HCT116 (cell line): ENCODE results near the gene SLC7A11. TPM values are rescaled to one million over a fixed set of nuclear protein-coding genes. Genes with fewer than 3 reads are reported as not detected.
A peak's percentile ranks its signal among the peaks of the same experiment; 100 is the strongest.

Source experiments
- ATAC-seq: fragments of 200-7000 bp; cut with Tn5 transposase; 2 replicates; pipeline ENCODE4 v1.9.1; 2020; ENCODE audit warnings: mild to moderate bottlenecking, moderate library complexity
- BruUV-seq: library from RNA; stranded (reverse); fragments of 400-500 nt; replicated peaks from 2 replicates; lab custom pipeline; 2021; lab: Mats Ljungman, UMichigan
- CTCF ChIA-PET: fragments of 300-600 bp; sonication (Branson Sonifier 250); formaldehyde crosslinking; loops from one replicate; lab custom pipeline; 2021; ENCODE audit warnings: antibody characterized with exemption; lab: Charles Lee
- POLR2A ChIA-PET: fragments of 300-600, 350-600 bp; sonication (Branson Sonifier 250); formaldehyde crosslinking; loops from one replicate; lab custom pipeline; 2021; ENCODE audit warnings: antibody characterized with exemption; lab: Charles Lee
- RAD21 ChIA-PET, 2 experiments: fragments of 300-600 bp; sonication (Branson Sonifier 250); formaldehyde crosslinking; loops; one replicate each; lab custom pipeline; 2023; ENCODE audit warnings: low total read pairs in 2 of 2; ENCODE audit not compliant: uncharacterized antibody in 2 of 2, unreplicated experiment in 2 of 2, low non-redundant PET in 1 of 2; lab: Charles Lee
- DNase-seq: peaks from one replicate; pipeline ENCODE4 v3.0.0-alpha.2; 2010; ENCODE audit warnings: low read depth, low spot score
- H2AFZ ChIP-seq: fragments of 200-600 bp; shearing (Covaris generic), sonication (generic); 2 replicates; pipeline ENCODE4 v1.6.1; 2017; ENCODE audit warnings: low read depth, mixed run types, mixed read lengths, antibody characterized with exemption, low read length; ENCODE audit not compliant: poor library complexity, severe bottlenecking
- H3K27ac ChIP-seq: 2 replicates; pipeline ENCODE4 v1.5.1; 2012; ENCODE audit warnings: low read depth, low read length
- H3K27me3 ChIP-seq: fragments of 200-600 bp; sonication (generic); 2 replicates; pipeline ENCODE4 v1.6.1; 2016; ENCODE audit warnings: mixed run types, low read length, mixed read lengths; ENCODE audit not compliant: insufficient read depth
- H3K36me3 ChIP-seq, 2 experiments: fragments of 200-500 bp in 1 of 2; fragments of 200-600 bp in 1 of 2; sonication (Bioruptor generic) in 1 of 2; sonication (generic) in 1 of 2; 2 replicates each; pipeline versions ENCODE4 v1.5.1 to v1.6.1; 2014 to 2016; ENCODE audit warnings: low read length in 2 of 2, inconsistent platforms in 1 of 2, mixed read lengths in 1 of 2, mixed run types in 1 of 2; ENCODE audit not compliant: insufficient read depth in 2 of 2, control insufficient read depth in 1 of 2
- H3K4me1 ChIP-seq, 2 experiments: fragments of 200-600 bp in 1 of 2; sonication (generic) in 1 of 2; 2 replicates each; pipeline versions ENCODE4 v1.5.1 to v1.6.1; 2012 to 2017; ENCODE audit warnings: low read length in 2 of 2, inconsistent platforms in 1 of 2, mild to moderate bottlenecking in 1 of 2, mixed read lengths in 1 of 2, mixed run types in 1 of 2, moderate library complexity in 1 of 2; ENCODE audit not compliant: insufficient read depth in 2 of 2, control insufficient read depth in 1 of 2
- H3K4me2 ChIP-seq: fragments of 200-600 bp; sonication (generic); 2 replicates; pipeline ENCODE4 v1.6.1; 2017; ENCODE audit warnings: mixed run types, low read length, mixed read lengths
- H3K4me3 ChIP-seq, 2 experiments: fragments of 200-600 bp in 1 of 2; sonication (generic) in 1 of 2; replicated peaks in 1 of 2; 2 replicates each; pipeline ENCODE4 v1.5.1; 2011 to 2016; ENCODE audit warnings: low read length in 2 of 2, control low read depth in 1 of 2, low read depth in 1 of 2, mild to moderate bottlenecking in 1 of 2, mixed read lengths in 1 of 2, mixed run types in 1 of 2
- H3K79me2 ChIP-seq: fragments of 200-600 bp; sonication (generic); 2 replicates; pipeline ENCODE4 v1.6.1; 2017; ENCODE audit warnings: mild to moderate bottlenecking, mixed run types, low read length, moderate library complexity, mixed read lengths; ENCODE audit not compliant: insufficient read depth
- H3K9ac ChIP-seq: fragments of 200-600 bp; sonication (generic); 2 replicates; pipeline ENCODE4 v1.6.1; 2016; ENCODE audit warnings: low read length, mixed read lengths
- H3K9me2 ChIP-seq: fragments of 200-600 bp; sonication (generic), shearing (Covaris generic); 2 replicates; pipeline ENCODE4 v1.6.1; 2017; ENCODE audit warnings: mixed run types, mild to moderate bottlenecking, moderate library complexity; ENCODE audit not compliant: insufficient read depth
- H3K9me3 ChIP-seq, 2 experiments: fragments of 200-500 bp in 1 of 2; fragments of 200-600 bp in 1 of 2; sonication (Bioruptor generic) in 1 of 2; sonication (generic) in 1 of 2; 2 replicates each; pipeline ENCODE4 v1.6.1; 2014 to 2017; ENCODE audit warnings: low read length in 2 of 2, mixed read lengths in 2 of 2, inconsistent platforms in 1 of 2, low read depth in 1 of 2, mild to moderate bottlenecking in 1 of 2, mixed run types in 1 of 2, moderate library complexity in 1 of 2; ENCODE audit not compliant: control insufficient read depth in 1 of 2, insufficient read depth in 1 of 2
- H4K20me1 ChIP-seq: fragments of 200-600 bp; sonication (generic), shearing (Covaris generic); 2 replicates; pipeline ENCODE4 v1.6.1; 2017; ENCODE audit warnings: mixed run types, mild to moderate bottlenecking, moderate library complexity; ENCODE audit not compliant: insufficient read depth
- CBX3 ChIP-seq: IDR thresholded peaks from 2 replicates; pipeline ENCODE4 v1.6.1; 2012; ENCODE audit warnings: low read depth
- EGR1 ChIP-seq: IDR thresholded peaks from 2 replicates; pipeline ENCODE4 v1.6.1; 2012; ENCODE audit warnings: low read depth
- EZH2 ChIP-seq: fragments of 200-600 bp; sonication (generic); IDR thresholded peaks from 2 replicates; pipeline ENCODE4 v1.6.1; 2017; ENCODE audit warnings: antibody characterized with exemption, mixed run types
- EZH2phosphoT487 ChIP-seq: fragments of 200-600 bp; IDR thresholded peaks from 2 replicates; pipeline ENCODE4 v1.6.1; 2018; ENCODE audit warnings: antibody characterized with exemption, borderline replicate concordance
- FOSL1 ChIP-seq: IDR thresholded peaks from 2 replicates; pipeline ENCODE4 v1.6.1; 2012; ENCODE audit warnings: low read depth
- JUND ChIP-seq: IDR thresholded peaks from 2 replicates; pipeline ENCODE4 v1.6.1; 2012
- POLR2A ChIP-seq: IDR thresholded peaks from 2 replicates; pipeline ENCODE4 v1.7.0; 2011; ENCODE audit warnings: borderline replicate concordance; ENCODE audit not compliant: insufficient read depth, insufficient read length; ENCODE audit errors: extremely low read depth
- POLR2AphosphoS5 ChIP-seq: IDR thresholded peaks from 2 replicates; pipeline ENCODE4 v1.6.1; 2011; ENCODE audit warnings: mild to moderate bottlenecking, low read depth, low read length, moderate library complexity
- RAD21 ChIP-seq: IDR thresholded peaks from 2 replicates; pipeline ENCODE4 v1.6.1; 2012; ENCODE audit warnings: low read depth, mild to moderate bottlenecking
- SIN3A ChIP-seq: IDR thresholded peaks from 2 replicates; pipeline ENCODE4 v1.6.1; 2012; ENCODE audit warnings: low read depth
- SP1 ChIP-seq: IDR thresholded peaks from 2 replicates; pipeline ENCODE4 v1.6.1; 2012; ENCODE audit warnings: low read depth
- SRF ChIP-seq: IDR thresholded peaks from 2 replicates; pipeline ENCODE4 v1.6.1; 2012; ENCODE audit warnings: low read depth
- TCF7L2 ChIP-seq: IDR thresholded peaks from 2 replicates; pipeline ENCODE4 v1.7.0; 2011; ENCODE audit warnings: borderline replicate concordance, inconsistent platforms; ENCODE audit not compliant: insufficient read depth, insufficient read length; ENCODE audit errors: extremely low read depth
- YY1 ChIP-seq: IDR thresholded peaks from 2 replicates; pipeline ENCODE4 v1.6.1; 2011; ENCODE audit warnings: low read length, low read depth, moderate library complexity, mild to moderate bottlenecking; ENCODE audit not compliant: insufficient replicate concordance; ENCODE audit errors: extremely low read depth
- ZFX ChIP-seq: fragments of 450-650 bp; IDR thresholded peaks from 2 replicates; pipeline ENCODE4 v1.6.1; 2017
- ZNF274 ChIP-seq: fragments of 200-500 bp; sonication (Bioruptor generic); IDR thresholded peaks from 2 replicates; pipeline ENCODE4 v1.6.1; 2014; ENCODE audit warnings: mild to moderate bottlenecking, low read depth, low read length, inconsistent platforms
- intact Hi-C: fragments of 100-400 bp; cut with micrococcal nuclease; formaldehyde crosslinking; loops from 2 replicates; pipeline ENCODE4 v1.10.0; 2022
- total RNA-seq: library from RNA; stranded (reverse); gene quantifications from one replicate; pipeline ENCODE4 v1.2.1, GENCODE V29; 2021; ENCODE audit not compliant: unreplicated experiment
- TF ChIP-seq, protein P1 (sequence below), 3 experiments: fragments of 200-600 bp in 1 of 3; sonication (generic) in 1 of 3; IDR thresholded peaks in 2 of 3; conservative IDR thresholded peaks in 1 of 3; 2 replicates each; pipeline ENCODE4 v1.5.1; 2012 to 2017; ENCODE audit warnings: low read depth in 2 of 3, low read length in 2 of 3, antibody characterized with exemption in 1 of 3, borderline replicate concordance in 1 of 3, control low read depth in 1 of 3, mild to moderate bottlenecking in 1 of 3, mixed read lengths in 1 of 3, mixed run types in 1 of 3, moderate library complexity in 1 of 3; ENCODE audit not compliant: insufficient read depth in 1 of 3
- TF ChIP-seq, protein P2 (sequence below): IDR thresholded peaks from 2 replicates; pipeline ENCODE4 v1.6.1; 2011; ENCODE audit warnings: mild to moderate bottlenecking, low read length, moderate library complexity; ENCODE audit not compliant: insufficient replicate concordance; ENCODE audit errors: extremely low read depth
- TF ChIP-seq, protein P3 (sequence below): IDR thresholded peaks from 2 replicates; pipeline ENCODE4 v1.6.1; 2012

SLC7A11 gene
- total RNA-seq, 1 experiment from 2014 or later: 45.8 TPM

DNA sequence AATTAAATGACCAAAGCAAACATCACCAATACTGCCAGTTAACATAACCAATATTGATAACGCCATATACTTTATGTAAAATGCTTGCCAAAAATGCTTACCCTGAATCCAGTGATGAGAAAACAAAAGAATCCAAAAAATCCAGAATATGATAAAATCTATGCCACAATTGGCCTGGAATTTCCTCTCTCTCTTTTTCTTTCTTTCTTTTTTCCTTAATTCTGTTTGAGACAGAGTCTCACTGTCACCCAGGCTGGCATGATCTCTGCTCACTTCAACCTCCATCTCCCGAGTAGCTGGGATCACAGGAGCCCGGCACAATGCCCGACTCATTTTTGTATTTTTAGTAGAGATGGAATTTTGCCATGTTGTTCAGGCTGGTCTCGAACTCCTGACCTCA lies 9.8 kb upstream of the SLC7A11 start:
- Histone ChIP-seq H3K36me3 (no peaks in the 10 kb centered on the region), H3K4me2 (no peak overlapping the region), H3K4me1 (peaks cover 0 to 4% of the 10 kb centered on the region in 2 experiments; a peak in 1 of 4 replicates), H3K27ac (no peak overlapping the region), H3K4me3 (no peak overlapping the region), H4K20me1 (no peaks in the 10 kb centered on the region), H3K9me3 (no peaks in the 10 kb centered on the region), H2AFZ (peak overlapping the region; percentile 57), H3K27me3 (no peaks in the 10 kb centered on the region), H3K79me2 (no peaks in the 10 kb centered on the region), H3K9ac (no peak overlapping the region), H3K9me2 (no peaks in the 10 kb centered on the region)
- ChIA-PET POLR2A (no interaction called here), CTCF (no interaction called here), RAD21 (no interaction called here)
- ATAC-seq: no peak
- no TSS peak for BruUV-seq
- intact Hi-C loops: no loop called here
- TF ChIP-seq, protein P1, sequence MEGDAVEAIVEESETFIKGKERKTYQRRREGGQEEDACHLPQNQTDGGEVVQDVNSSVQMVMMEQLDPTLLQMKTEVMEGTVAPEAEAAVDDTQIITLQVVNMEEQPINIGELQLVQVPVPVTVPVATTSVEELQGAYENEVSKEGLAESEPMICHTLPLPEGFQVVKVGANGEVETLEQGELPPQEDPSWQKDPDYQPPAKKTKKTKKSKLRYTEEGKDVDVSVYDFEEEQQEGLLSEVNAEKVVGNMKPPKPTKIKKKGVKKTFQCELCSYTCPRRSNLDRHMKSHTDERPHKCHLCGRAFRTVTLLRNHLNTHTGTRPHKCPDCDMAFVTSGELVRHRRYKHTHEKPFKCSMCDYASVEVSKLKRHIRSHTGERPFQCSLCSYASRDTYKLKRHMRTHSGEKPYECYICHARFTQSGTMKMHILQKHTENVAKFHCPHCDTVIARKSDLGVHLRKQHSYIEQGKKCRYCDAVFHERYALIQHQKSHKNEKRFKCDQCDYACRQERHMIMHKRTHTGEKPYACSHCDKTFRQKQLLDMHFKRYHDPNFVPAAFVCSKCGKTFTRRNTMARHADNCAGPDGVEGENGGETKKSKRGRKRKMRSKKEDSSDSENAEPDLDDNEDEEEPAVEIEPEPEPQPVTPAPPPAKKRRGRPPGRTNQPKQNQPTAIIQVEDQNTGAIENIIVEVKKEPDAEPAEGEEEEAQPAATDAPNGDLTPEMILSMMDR (IDR thresholded peaks at IDR 0.05 in 2 of 3, conservative IDR thresholded peaks at IDR 0.05 in 1 of 3; ENCODE audit: borderline replicate concordance in 1 of 3, insufficient read depth in 1 of 3, low read depth in 2 of 3, low read length in 2 of 3): no peak
- TF ChIP-seq POLR2AphosphoS5 (no peak), EZH2 (no peak), POLR2A (no peak), JUND (no peak), ZFX (no peak), TCF7L2 (no peak)
- no peak for DNase-seq

DNA sequence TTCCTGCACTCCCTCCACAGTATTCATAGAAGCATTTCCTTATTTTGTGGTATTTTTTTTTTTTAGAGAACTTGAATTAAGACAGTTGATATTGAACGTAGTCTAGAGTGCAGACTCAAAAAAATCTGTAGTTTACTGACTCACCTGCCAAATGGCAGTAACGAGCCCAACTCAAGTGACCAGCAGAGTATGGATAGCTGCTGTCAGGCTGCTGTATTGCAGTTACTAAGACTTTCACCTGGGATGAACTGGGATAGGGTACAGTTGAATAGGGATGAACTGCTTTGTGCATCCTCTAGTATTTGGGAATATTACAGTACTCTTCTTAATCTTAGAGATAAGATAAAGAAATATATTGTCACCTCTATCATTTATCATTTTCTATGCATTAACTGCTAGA lies 7.0 kb upstream of the SLC7A11 start:
- Histone ChIP-seq H3K27me3 (no peaks in the 10 kb centered on the region), H3K9me2 (0 out of 2 replicates have a peak, but pooled peaks cover 2% of the 10 kb centered on the region), H3K36me3 (no peaks in the 10 kb centered on the region), H3K4me2 (no peak overlapping the region), H3K4me1 (peaks cover under 1 to 5% of the 10 kb centered on the region in 2 experiments; a peak in 2 of 4 replicates), H3K79me2 (no peaks in the 10 kb centered on the region), H2AFZ (peak overlapping the region; percentile 58), H3K9me3 (no peaks in the 10 kb centered on the region), H3K9ac (no peak overlapping the region), H3K27ac (no peak overlapping the region), H3K4me3 (no peak overlapping the region), H4K20me1 (no peaks in the 10 kb centered on the region)
- intact Hi-C loops: no loop called here
- no TSS peak for BruUV-seq
- DNase-seq: no peak
- CTCF ChIA-PET: no interaction called here
- RAD21 ChIA-PET: no interaction called here
- POLR2A ChIA-PET: no interaction called here
- no peak for ATAC-seq
- TF ChIP-seq FOSL1 (no peak), SIN3A (no peak), YY1 (no peak), SRF (no peak), EZH2phosphoT487 (no peak), ZNF274 (no peak), POLR2A (no peak), RAD21 (no peak), CBX3 (no peak), JUND (no peak), EGR1 (no peak), TCF7L2 (no peak), SP1 (no peak), EZH2 (no peak)
- TF ChIP-seq, protein P2, sequence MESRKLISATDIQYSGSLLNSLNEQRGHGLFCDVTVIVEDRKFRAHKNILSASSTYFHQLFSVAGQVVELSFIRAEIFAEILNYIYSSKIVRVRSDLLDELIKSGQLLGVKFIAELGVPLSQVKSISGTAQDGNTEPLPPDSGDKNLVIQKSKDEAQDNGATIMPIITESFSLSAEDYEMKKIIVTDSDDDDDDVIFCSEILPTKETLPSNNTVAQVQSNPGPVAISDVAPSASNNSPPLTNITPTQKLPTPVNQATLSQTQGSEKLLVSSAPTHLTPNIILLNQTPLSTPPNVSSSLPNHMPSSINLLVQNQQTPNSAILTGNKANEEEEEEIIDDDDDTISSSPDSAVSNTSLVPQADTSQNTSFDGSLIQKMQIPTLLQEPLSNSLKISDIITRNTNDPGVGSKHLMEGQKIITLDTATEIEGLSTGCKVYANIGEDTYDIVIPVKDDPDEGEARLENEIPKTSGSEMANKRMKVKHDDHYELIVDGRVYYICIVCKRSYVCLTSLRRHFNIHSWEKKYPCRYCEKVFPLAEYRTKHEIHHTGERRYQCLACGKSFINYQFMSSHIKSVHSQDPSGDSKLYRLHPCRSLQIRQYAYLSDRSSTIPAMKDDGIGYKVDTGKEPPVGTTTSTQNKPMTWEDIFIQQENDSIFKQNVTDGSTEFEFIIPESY: no peak
- TF ChIP-seq, protein P3, sequence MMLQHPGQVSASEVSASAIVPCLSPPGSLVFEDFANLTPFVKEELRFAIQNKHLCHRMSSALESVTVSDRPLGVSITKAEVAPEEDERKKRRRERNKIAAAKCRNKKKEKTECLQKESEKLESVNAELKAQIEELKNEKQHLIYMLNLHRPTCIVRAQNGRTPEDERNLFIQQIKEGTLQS: no peak
